Vagina (tissue), 2 donors: Measurements from ENCODE around the gene IDS. TPM values are rescaled to one million over a fixed set of nuclear protein-coding genes. Genes with fewer than 3 reads are reported as not detected.

ENCODE experiments used
- DNase-seq, 2 donors: peaks; one replicate each; pipeline ENCODE4 v3.0.0-alpha.2; 2017; ENCODE audit errors: extremely low spot score in 2 of 2
- H3K27ac ChIP-seq: fragments of 200-600 bp; sonication (generic); one replicate; pipeline ENCODE4 v1.5.1; 2019
- H3K27me3 ChIP-seq: fragments of 200-600 bp; sonication (generic); one replicate; pipeline ENCODE4 v1.5.1; 2019
- H3K36me3 ChIP-seq, 2 donors: fragments of 200-600 bp; sonication (generic); one replicate each; pipeline ENCODE4 v1.5.1; 2017 to 2019
- H3K4me1 ChIP-seq: fragments of 200-600 bp; sonication (generic); one replicate; pipeline ENCODE4 v1.5.1; 2019
- H3K4me3 ChIP-seq, 2 donors: fragments of 200-600 bp; sonication (generic); 1 replicate in 1 of 2; 2 replicates in 1 of 2; pipeline ENCODE4 v1.5.1; 2016 to 2019
- H3K9me3 ChIP-seq: fragments of 200-600 bp; sonication (generic); one replicate; pipeline ENCODE4 v1.5.1; 2019
- POLR2A ChIP-seq, 2 donors: fragments of 450-650 bp; IDR thresholded peaks; one replicate each; pipeline ENCODE4 v1.6.1; 2017; ENCODE audit warnings: antibody characterized with exemption in 2 of 2, mild to moderate bottlenecking in 2 of 2, moderate library complexity in 2 of 2
- POLR2AphosphoS5 ChIP-seq, 2 donors: sonication (generic); formaldehyde crosslinking; IDR thresholded peaks; one replicate each; pipeline ENCODE4 v1.9.0; 2017; ENCODE audit warnings: antibody characterized with exemption in 2 of 2, mild to moderate bottlenecking in 2 of 2, low read depth in 1 of 2; ENCODE audit not compliant: insufficient read depth in 1 of 2
- intact Hi-C: fragments of 100-400 bp; cut with DNase I; formaldehyde crosslinking; loops from one replicate; pipeline ENCODE4 v1.15.1; 2023
- total RNA-seq: library from RNA; depleted of rRNA; stranded (reverse); fragments of >200 nt; gene quantifications from one replicate; pipeline ENCODE4 v1.2.3, GENCODE V29; 2016
- TF ChIP-seq, protein P1 (sequence below), 3 experiments: fragments of 450-650 bp in 2 of 3; fragments of 200-600 bp in 1 of 3; sonication (generic) in 1 of 3; IDR thresholded peaks; one replicate each; pipeline ENCODE4 v1.5.1; 2017 to 2019; ENCODE audit warnings: antibody characterized with exemption in 3 of 3, mild to moderate bottlenecking in 2 of 3, moderate library complexity in 2 of 3

Gene IDS
- total RNA-seq, 1 donor from 2014 or later = 66.0 TPM

- H3K27ac ChIP-seq = no peak overlapping the region
- no peak overlapping the region for H3K4me3 ChIP-seq
- intact Hi-C loops = no loop called here
- no peaks in the 10 kb centered on the region for H3K36me3 ChIP-seq
- DNase-seq = no peak
- no peaks in the 10 kb centered on the region for H3K4me1 ChIP-seq
- TF ChIP-seq POLR2A (IDR thresholded peaks at IDR 0.05) (no peak), POLR2AphosphoS5 (IDR thresholded peaks at IDR 0.05; ENCODE audit: insufficient read depth in 1 of 2, low read depth in 1 of 2) (no peak)
- TF ChIP-seq, protein P1, sequence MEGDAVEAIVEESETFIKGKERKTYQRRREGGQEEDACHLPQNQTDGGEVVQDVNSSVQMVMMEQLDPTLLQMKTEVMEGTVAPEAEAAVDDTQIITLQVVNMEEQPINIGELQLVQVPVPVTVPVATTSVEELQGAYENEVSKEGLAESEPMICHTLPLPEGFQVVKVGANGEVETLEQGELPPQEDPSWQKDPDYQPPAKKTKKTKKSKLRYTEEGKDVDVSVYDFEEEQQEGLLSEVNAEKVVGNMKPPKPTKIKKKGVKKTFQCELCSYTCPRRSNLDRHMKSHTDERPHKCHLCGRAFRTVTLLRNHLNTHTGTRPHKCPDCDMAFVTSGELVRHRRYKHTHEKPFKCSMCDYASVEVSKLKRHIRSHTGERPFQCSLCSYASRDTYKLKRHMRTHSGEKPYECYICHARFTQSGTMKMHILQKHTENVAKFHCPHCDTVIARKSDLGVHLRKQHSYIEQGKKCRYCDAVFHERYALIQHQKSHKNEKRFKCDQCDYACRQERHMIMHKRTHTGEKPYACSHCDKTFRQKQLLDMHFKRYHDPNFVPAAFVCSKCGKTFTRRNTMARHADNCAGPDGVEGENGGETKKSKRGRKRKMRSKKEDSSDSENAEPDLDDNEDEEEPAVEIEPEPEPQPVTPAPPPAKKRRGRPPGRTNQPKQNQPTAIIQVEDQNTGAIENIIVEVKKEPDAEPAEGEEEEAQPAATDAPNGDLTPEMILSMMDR (IDR thresholded peaks at IDR 0.05) = no peak
- H3K27me3 ChIP-seq = no peaks in the 10 kb centered on the region
- H3K9me3 ChIP-seq = no peaks in the 10 kb centered on the region
Observed at GRCh38 chrX:149461746-149462145, 43.4 kb downstream of the IDS start.

DNA sequence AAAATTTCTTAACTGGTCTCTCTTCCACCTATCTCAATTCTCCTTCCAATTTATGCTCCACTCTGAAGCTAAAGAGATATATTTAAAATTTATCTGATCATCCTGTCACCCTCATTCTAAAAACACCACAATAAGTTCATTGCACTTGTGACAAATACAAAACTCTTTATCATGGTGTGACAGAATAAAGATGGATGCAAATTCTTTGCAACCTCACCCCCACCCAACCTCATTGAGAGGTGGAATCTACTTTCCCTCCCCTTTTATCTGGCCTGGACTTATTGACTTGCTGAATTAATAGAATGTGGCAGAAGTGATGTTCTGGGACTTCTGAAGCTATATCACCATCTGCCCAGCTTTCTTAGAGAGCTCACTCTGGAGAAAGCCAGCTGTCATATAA lies 46.5 kb downstream of the IDS start:
- no peak for DNase-seq
- no peaks in the 10 kb centered on the region for H3K4me1 ChIP-seq
- no peaks in the 10 kb centered on the region for H3K36me3 ChIP-seq
- no peaks in the 10 kb centered on the region for H3K27me3 ChIP-seq
- intact Hi-C loops = no loop called here
- no peak overlapping the region for H3K27ac ChIP-seq
- H3K9me3 ChIP-seq = no peaks in the 10 kb centered on the region
- TF ChIP-seq POLR2AphosphoS5 (IDR thresholded peaks at IDR 0.05; ENCODE audit: insufficient read depth in 1 of 2, low read depth in 1 of 2) (no peak), POLR2A (IDR thresholded peaks at IDR 0.05) (no peak)
- TF ChIP-seq, protein P1 (IDR thresholded peaks at IDR 0.05) = no peak
- no peak overlapping the region for H3K4me3 ChIP-seq

DNA sequence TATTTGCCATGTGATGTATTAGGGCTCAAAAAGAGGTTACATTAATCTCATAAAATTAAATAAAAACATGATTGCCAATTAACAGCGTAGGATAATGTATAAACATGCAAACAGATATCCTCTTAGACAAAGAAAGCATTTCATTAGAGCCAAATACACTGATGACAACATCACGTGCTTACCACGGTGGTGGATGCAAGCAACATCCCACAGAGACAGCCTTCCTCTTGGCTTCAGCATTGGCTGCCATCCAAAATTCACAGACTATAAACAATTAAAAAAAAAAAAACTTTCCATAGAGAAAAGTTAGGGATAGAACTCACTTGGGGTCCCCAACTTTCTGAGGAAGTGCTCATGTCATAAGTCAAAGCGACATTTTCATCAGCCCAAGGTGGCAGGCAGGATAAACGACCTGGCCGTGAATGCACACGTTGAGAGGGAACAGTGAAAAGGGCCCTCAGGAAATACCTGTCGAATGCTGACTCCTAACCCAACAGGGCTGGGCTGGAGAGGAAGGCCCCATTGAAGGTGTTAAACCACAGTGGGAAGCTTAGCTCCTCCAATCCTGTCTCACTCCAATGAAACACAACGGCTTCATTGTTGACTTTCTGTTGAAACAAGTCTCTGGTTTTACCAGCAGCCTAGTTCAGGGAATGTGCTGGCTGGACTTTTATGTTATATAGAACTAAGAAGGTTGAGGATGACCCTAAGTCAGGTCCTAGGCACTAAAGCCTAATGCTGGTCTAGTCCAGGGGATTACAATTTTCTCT lies 48.4 kb downstream of the IDS start:
- H3K4me1 ChIP-seq = no peaks in the 10 kb centered on the region
- DNase-seq = no peak
- no peak for TF ChIP-seq POLR2AphosphoS5 (IDR thresholded peaks at IDR 0.05; ENCODE audit: insufficient read depth in 1 of 2, low read depth in 1 of 2)
- no peak for TF ChIP-seq POLR2A (IDR thresholded peaks at IDR 0.05)
- TF ChIP-seq, protein P1 (IDR thresholded peaks at IDR 0.05) = no peak
- no peaks in the 10 kb centered on the region for H3K36me3 ChIP-seq
- H3K4me3 ChIP-seq = no peak overlapping the region
- H3K9me3 ChIP-seq = no peaks in the 10 kb centered on the region
- intact Hi-C loops = no loop called here
- no peaks in the 10 kb centered on the region for H3K27me3 ChIP-seq
- H3K27ac ChIP-seq = no peak overlapping the region

DNA sequence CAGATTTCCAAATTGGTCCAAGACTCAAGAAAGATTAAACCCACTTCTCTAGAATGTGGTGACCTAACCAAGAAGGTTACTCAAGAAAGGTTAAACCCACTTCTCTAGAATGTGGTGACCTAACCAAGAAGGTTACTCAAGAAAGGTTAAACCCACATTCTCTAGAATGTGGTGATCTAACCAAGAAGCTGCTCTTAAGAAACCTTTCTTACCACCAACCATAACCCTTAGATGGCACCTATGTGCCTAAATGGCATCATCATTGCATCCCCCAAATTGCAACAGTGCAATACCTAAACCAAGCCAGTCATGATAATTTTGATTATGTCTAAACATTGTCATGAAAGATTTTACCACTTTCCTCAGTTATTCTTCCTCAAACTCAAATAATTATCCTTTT lies 49.2 kb downstream of the IDS start:
- Histone ChIP-seq H3K36me3 (no peaks in the 10 kb centered on the region), H3K27ac (no peak overlapping the region)
- TF ChIP-seq, protein P1 (IDR thresholded peaks at IDR 0.05) = no peak
- TF ChIP-seq POLR2AphosphoS5 (IDR thresholded peaks at IDR 0.05; ENCODE audit: insufficient read depth in 1 of 2, low read depth in 1 of 2) (no peak), POLR2A (IDR thresholded peaks at IDR 0.05) (no peak)

More for the DNA sequence above, 49.2 kb downstream of the IDS start:
- no peak for DNase-seq
- H3K9me3 ChIP-seq = no peaks in the 10 kb centered on the region
- H3K4me1 ChIP-seq = no peaks in the 10 kb centered on the region
- no peak overlapping the region for H3K4me3 ChIP-seq
- no peaks in the 10 kb centered on the region for H3K27me3 ChIP-seq
- intact Hi-C loops = no loop called here
